Activated naive CD8-positive, alpha-beta T cell treated with anti-CD3 and anti-CD28 coated beads, Interleukin-2, amount 50 U/mL, for 24 hours (primary cell): ENCODE results near the gene KCNJ16.
"Not testable (repeated sequence)": the region's sequence is repeated elsewhere in the genome, so short reads cannot be mapped to it uniquely, and the experiment has no call there.

Source experiments
- ATAC-seq: fragments of 150-1000 bp; cut with Tn5 transposase; one replicate; pipeline ENCODE4 v1.10.0; 2021
- DNase-seq: peaks from one replicate; pipeline ENCODE4 v3.0.0; 2021
- H3K27ac Mint-ChIP-seq: one replicate; pipeline ENCODE4 v1.8.0; 2021; ENCODE audit warnings: mild to moderate bottlenecking, mixed read lengths
- H3K27me3 Mint-ChIP-seq: one replicate; pipeline ENCODE4 v1.8.0; 2021; ENCODE audit warnings: mixed read lengths
- H3K36me3 Mint-ChIP-seq: one replicate; pipeline ENCODE4 v1.8.0; 2021; ENCODE audit warnings: low read depth, mixed read lengths
- H3K4me1 Mint-ChIP-seq: one replicate; pipeline ENCODE4 v1.8.0; 2021; ENCODE audit warnings: mixed read lengths
- H3K4me3 Mint-ChIP-seq: one replicate; pipeline ENCODE4 v1.8.0; 2021; ENCODE audit warnings: mild to moderate bottlenecking, moderate library complexity, mixed read lengths
- H3K9me3 Mint-ChIP-seq: one replicate; pipeline ENCODE4 v1.8.0; 2021; ENCODE audit warnings: mixed read lengths

Gene KCNJ16

GRCh38 chr17:70074956-70075355 is at the start of gene KCNJ16:
Gene KCNJ16 (plus strand): TSS chr17:70075225. CDS start chr17:70132088, 56,863 bp downstream.
- H3K4me3 Mint-ChIP-seq, result no peak within 1 kb of the TSS
- no peaks in the 10 kb centered on the region for H3K36me3 Mint-ChIP-seq
- no peaks in the 10 kb centered on the region for H3K9me3 Mint-ChIP-seq
- peaks cover 8% of the 10 kb centered on the region for H3K27me3 Mint-ChIP-seq
- no peak within 1 kb of the TSS for H3K27ac Mint-ChIP-seq
- DNase-seq (no peak), ATAC-seq (no peak)
- H3K4me1 Mint-ChIP-seq, result no peaks in the 10 kb centered on the region

DNA sequence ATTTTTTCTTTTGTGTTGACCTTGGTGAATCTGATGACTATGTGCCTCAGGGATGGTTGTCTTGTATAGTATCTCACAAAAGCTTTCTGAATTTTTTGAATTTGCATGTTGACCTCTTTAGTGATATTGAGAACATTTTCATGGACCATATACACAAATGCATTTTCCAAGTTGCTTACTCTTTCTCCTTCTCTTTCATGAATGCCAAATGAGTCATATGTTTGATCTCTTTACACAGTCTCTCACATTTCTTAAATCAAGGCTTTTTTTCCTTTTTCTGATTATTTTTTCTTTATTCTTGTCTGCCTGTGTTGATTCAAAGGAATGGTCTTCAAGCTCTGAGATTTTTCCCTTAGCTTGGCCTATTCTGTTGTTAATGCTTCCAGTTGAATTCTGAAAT is 46.6 kb upstream of the KCNJ16 start:
- ATAC-seq (no peak), DNase-seq (no peak)
- no peaks in the 10 kb centered on the region for H3K9me3 Mint-ChIP-seq
- H3K4me1 Mint-ChIP-seq, result no peaks in the 10 kb centered on the region
- H3K27me3 Mint-ChIP-seq, result no peaks in the 10 kb centered on the region
- no peak overlapping the region for H3K27ac Mint-ChIP-seq
- no peaks in the 10 kb centered on the region for H3K36me3 Mint-ChIP-seq
- H3K4me3 Mint-ChIP-seq, result no peak overlapping the region

- no peak overlapping the region for H3K4me3 Mint-ChIP-seq
- no peaks in the 10 kb centered on the region for H3K36me3 Mint-ChIP-seq
- H3K4me1 Mint-ChIP-seq, result no peaks in the 10 kb centered on the region
- no peak overlapping the region for H3K27ac Mint-ChIP-seq
- no peaks in the 10 kb centered on the region for H3K27me3 Mint-ChIP-seq
- ATAC-seq (no peak), DNase-seq (no peak)
- H3K9me3 Mint-ChIP-seq, result no peaks in the 10 kb centered on the region
These were observed 45.9 kb upstream of the KCNJ16 start for GRCh38 chr17:70028978-70029767.

DNA sequence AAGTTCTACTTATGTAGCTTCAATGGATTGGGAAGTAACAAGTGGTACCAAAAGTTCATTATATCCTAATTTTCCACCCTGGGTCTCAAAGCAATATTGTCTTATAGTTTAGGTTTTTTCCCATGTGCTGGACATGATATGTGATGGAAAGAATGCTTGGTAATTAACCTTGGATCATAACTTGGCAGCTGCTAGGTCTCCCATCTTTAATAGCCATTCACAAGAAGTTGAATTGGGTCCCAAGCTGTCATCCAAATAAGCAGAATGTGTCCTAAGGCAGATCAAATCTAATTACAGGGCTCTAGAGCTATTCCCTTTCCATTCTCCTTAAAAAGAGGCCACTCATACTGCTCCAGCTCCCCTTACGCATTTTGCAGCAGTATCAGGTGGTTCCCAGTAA is 44.7 kb upstream of the KCNJ16 start:
- no peaks in the 10 kb centered on the region for H3K36me3 Mint-ChIP-seq
- H3K9me3 Mint-ChIP-seq, result no peaks in the 10 kb centered on the region
- no peak overlapping the region for H3K27ac Mint-ChIP-seq
- no peaks in the 10 kb centered on the region for H3K27me3 Mint-ChIP-seq
- DNase-seq (no peak), ATAC-seq (no peak)
- H3K4me1 Mint-ChIP-seq, result no peaks in the 10 kb centered on the region
- no peak overlapping the region for H3K4me3 Mint-ChIP-seq

DNA sequence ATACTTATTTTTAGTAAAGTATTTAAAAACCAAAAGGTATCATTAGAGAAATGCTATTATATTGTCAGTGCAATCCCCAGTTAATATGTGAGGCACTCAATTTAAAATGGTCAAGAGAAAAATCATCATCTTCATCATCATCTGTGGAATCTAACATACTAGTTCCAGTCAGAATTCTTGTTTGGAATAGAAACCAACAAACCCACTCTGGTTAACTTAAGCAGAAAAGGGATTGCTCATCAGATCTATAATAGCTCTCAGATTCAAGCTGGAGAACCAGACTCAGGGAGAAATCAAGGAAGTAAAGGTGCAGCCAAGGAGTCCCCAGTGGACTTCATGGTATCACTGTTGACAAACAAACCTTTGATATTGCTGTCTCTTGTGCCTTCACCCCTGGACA is 43.7 kb upstream of the KCNJ16 start:
- DNase-seq, result no peak

DNA sequence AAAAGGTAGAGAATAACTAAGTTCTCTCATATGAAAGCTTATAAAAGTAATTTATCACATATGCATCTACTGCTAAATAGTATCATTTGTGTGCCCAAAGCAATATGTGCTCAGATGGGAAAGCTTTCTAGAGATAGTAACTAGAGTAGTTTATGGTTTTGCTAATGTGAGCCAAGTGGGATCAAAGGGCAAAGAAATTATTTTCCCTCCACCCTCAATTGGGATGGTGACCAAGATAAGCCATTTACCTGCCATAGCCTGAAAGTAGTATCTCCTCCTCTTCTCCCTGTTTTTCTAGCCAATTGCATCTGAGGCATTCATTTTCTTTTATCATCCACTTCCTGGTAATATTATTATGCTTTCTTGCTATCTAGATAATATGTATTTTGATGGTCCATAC is 41.9 kb upstream of the KCNJ16 start:
- Mint-ChIP-seq H3K9me3 (no peaks in the 10 kb centered on the region), H3K27ac (no peak overlapping the region), H3K27me3 (no peaks in the 10 kb centered on the region), H3K4me1 (no peaks in the 10 kb centered on the region), H3K36me3 (no peaks in the 10 kb centered on the region), H3K4me3 (no peak overlapping the region)
- ATAC-seq, result no peak
- no peak for DNase-seq

More for the DNA sequence above, 43.7 kb upstream of the KCNJ16 start:
- no peak for ATAC-seq
- no peak overlapping the region for H3K4me3 Mint-ChIP-seq
- no peaks in the 10 kb centered on the region for H3K36me3 Mint-ChIP-seq
- no peak overlapping the region for H3K27ac Mint-ChIP-seq
- no peaks in the 10 kb centered on the region for H3K9me3 Mint-ChIP-seq
- H3K27me3 Mint-ChIP-seq, result no peaks in the 10 kb centered on the region
- H3K4me1 Mint-ChIP-seq, result no peaks in the 10 kb centered on the region

DNA sequence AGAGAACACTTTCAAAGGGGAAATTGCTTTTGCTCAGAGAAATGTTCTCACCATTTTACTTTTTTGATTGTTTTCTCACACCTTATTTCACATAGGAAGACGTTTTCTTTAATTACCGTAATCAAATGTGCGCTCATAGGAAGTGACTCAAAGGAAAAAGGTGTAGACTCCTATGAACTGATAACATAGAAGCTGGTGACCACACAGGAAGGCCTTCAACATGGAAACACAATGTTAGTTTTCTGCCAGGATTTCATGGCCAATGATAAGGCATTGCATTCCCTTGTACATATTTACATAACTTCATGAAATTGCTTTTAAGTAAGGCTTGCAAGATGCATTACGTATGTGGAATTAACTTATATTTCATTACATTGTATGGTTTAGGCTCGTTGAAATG is 40.9 kb upstream of the KCNJ16 start:
- Mint-ChIP-seq H3K27ac (no peak overlapping the region), H3K4me3 (no peak overlapping the region), H3K36me3 (no peaks in the 10 kb centered on the region), H3K4me1 (no peaks in the 10 kb centered on the region), H3K27me3 (no peaks in the 10 kb centered on the region), H3K9me3 (no peaks in the 10 kb centered on the region)
- DNase-seq (no peak), ATAC-seq (no peak)

DNA sequence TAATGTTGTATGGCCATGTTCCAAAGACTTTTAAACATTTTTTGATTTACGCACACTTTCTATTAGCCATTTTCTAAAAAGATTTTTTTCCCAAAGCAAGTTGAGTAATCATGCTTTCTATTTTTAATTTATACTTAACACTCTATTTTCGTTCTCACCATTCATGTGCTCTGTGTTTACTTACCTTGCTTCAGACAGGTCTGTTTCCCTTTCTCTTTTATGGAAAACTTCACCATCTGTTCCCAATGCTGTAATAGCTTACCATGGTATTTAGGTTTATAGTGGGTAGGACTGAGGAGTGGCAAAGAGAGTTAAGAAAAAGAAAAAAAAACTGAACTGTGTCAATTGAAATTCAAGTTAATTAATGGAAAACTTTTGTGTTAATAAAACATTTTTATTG is 37.5 kb upstream of the KCNJ16 start:
- Mint-ChIP-seq H3K36me3 (no peaks in the 10 kb centered on the region), H3K4me1 (no peaks in the 10 kb centered on the region), H3K4me3 (no peak overlapping the region), H3K27ac (no peak overlapping the region), H3K9me3 (no peaks in the 10 kb centered on the region), H3K27me3 (no peaks in the 10 kb centered on the region)
- DNase-seq (no peak), ATAC-seq (no peak)

DNA sequence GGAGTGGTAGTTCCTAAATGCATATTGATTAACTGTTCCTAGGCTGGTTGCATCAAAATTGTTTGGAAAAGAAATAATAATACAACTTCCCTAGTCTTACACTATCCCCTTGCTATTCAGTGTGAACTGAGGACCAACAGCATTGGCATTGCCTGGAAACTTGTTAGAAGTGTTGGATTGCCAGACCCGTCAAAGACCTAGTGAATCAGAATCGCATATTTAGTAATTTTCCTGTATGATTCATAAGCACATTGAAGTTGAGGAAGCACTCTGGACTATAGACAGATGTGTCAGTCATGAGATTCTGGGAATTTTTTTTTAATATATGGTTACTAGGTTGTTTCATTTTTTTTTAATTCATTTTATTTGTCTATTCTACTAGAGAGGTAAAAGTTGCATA is 34.7 kb upstream of the KCNJ16 start:
- peak; percentile 43 for ATAC-seq
- DNase-seq, result no peak
- Mint-ChIP-seq H3K4me3 (no peak overlapping the region), H3K27ac (no peak overlapping the region), H3K9me3 (no peaks in the 10 kb centered on the region), H3K4me1 (no peaks in the 10 kb centered on the region), H3K36me3 (no peaks in the 10 kb centered on the region), H3K27me3 (peaks cover 3% of the 10 kb centered on the region)

- no peaks in the 10 kb centered on the region for H3K4me1 Mint-ChIP-seq
- no peak for DNase-seq
- no peaks in the 10 kb centered on the region for H3K9me3 Mint-ChIP-seq
- no peak for ATAC-seq
- peaks cover 3% of the 10 kb centered on the region for H3K27me3 Mint-ChIP-seq
- no peak overlapping the region for H3K4me3 Mint-ChIP-seq
- H3K27ac Mint-ChIP-seq, result no peak overlapping the region
- no peaks in the 10 kb centered on the region for H3K36me3 Mint-ChIP-seq
These were observed 34.0 kb upstream of the KCNJ16 start for GRCh38 chr17:70041061-70041460.

- ATAC-seq, result no peak
- peaks cover 3% of the 10 kb centered on the region for H3K27me3 Mint-ChIP-seq
- no peak overlapping the region for H3K27ac Mint-ChIP-seq
- DNase-seq, result no peak
- H3K36me3 Mint-ChIP-seq, result no peaks in the 10 kb centered on the region
- H3K4me3 Mint-ChIP-seq, result no peak overlapping the region
- H3K4me1 Mint-ChIP-seq, result no peaks in the 10 kb centered on the region
- no peaks in the 10 kb centered on the region for H3K9me3 Mint-ChIP-seq
These were observed 33.5 kb upstream of the KCNJ16 start for GRCh38 chr17:70041540-70041939.

GRCh38 chr17:70045780-70046179 is 29.2 kb upstream of the KCNJ16 start:
- not testable (repeated sequence) for H3K36me3 Mint-ChIP-seq, H3K27ac Mint-ChIP-seq, H3K9me3 Mint-ChIP-seq, H3K27me3 Mint-ChIP-seq, ATAC-seq, H3K4me1 Mint-ChIP-seq, H3K4me3 Mint-ChIP-seq, DNase-seq

DNA sequence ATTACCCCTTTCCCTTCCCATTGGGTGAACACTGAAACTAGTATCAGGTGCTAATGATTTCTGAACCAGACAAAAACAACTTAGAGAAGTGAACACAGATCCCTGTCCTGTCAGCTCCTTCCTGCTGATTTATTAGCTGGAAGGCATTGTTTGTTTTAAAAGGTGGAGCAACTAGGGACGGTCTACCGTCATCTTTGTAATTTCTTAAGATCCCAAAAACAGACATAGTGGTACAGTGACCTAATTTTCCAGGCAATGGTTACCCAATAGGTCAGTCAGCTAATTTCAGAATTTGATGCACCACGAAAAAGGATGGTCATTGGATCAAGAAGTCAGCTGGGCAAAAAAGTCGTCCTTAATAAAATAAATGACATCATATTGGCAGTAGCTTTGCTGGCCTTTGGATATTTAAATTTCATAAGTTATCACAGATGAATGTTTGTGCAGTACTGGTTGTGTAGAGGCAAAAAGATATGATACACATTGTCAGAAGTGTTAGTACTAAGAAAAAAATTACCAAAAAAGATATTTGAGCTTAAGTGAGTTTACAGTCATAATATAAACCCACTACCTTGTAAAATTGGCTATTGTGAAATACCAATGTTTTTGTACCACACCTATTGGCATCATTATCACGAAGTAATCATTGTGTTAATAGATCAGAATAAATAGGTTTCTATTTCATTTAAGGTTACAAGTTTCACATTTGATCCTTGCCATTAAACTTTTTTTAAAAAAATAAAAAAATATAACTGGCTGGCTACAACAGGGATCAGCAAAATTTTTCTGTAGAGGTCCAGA is 27.2 kb upstream of the KCNJ16 start:
- DNase-seq, result no peak

GRCh38 chr17:70049801-70050591 is 25.0 kb upstream of the KCNJ16 start:
- H3K4me1 Mint-ChIP-seq, result no peaks in the 10 kb centered on the region
- no peaks in the 10 kb centered on the region for H3K27me3 Mint-ChIP-seq
- H3K9me3 Mint-ChIP-seq, result no peaks in the 10 kb centered on the region
- H3K27ac Mint-ChIP-seq, result no peak overlapping the region
- no peak for ATAC-seq
- H3K4me3 Mint-ChIP-seq, result no peak overlapping the region
- DNase-seq, result no peak
- no peaks in the 10 kb centered on the region for H3K36me3 Mint-ChIP-seq

More for the DNA sequence above, 27.2 kb upstream of the KCNJ16 start:
- Mint-ChIP-seq H3K9me3 (no peaks in the 10 kb centered on the region), H3K27me3 (peaks cover 3% of the 10 kb centered on the region), H3K36me3 (no peaks in the 10 kb centered on the region), H3K4me1 (no peaks in the 10 kb centered on the region), H3K27ac (no peak overlapping the region), H3K4me3 (no peak overlapping the region)
- no peak for ATAC-seq

- Mint-ChIP-seq H3K4me1 (no peaks in the 10 kb centered on the region), H3K27ac (no peak overlapping the region), H3K27me3 (no peaks in the 10 kb centered on the region), H3K4me3 (no peak overlapping the region), H3K36me3 (no peaks in the 10 kb centered on the region), H3K9me3 (no peaks in the 10 kb centered on the region)
- ATAC-seq, result no peak
- DNase-seq, result no peak
These were observed 24.1 kb upstream of the KCNJ16 start for GRCh38 chr17:70050931-70051330.
